HepG2 (cell line): ENCODE data around the gene ACOT13. TPM values are rescaled to one million over a fixed set of nuclear protein-coding genes. Genes with fewer than 3 reads are reported as not detected.
A peak's percentile ranks its signal among the peaks of the same experiment; 100 is the strongest.

ENCODE experiments used
- AGO2 ChIP-seq: fragments of 200-400 bp; formaldehyde crosslinking; optimal IDR thresholded peaks from 2 replicates; pipeline ENCODE3; 2017; ENCODE audit warnings: mild to moderate bottlenecking, low read depth, low read length, moderate library complexity
- CHCHD3 ChIP-seq: sonication (generic); formaldehyde crosslinking; IDR thresholded peaks from 2 replicates; pipeline ENCODE4 v1.8.0; 2022; ENCODE audit warnings: mild to moderate bottlenecking, missing genetic modification reagents, moderate library complexity
- CHD4 ChIP-seq: fragments of 200-600 bp; sonication (generic); IDR thresholded peaks from 2 replicates; pipeline ENCODE4 v1.7.0; 2017; ENCODE audit warnings: mild to moderate bottlenecking, low read length, borderline replicate concordance
- CSRNP1 ChIP-seq: sonication (generic); formaldehyde crosslinking; IDR thresholded peaks from 2 replicates; pipeline ENCODE4 v1.8.1; 2023; ENCODE audit warnings: mild to moderate bottlenecking, missing genetic modification reagents
- EED ChIP-seq: sonication (generic); formaldehyde crosslinking; IDR thresholded peaks from 2 replicates; pipeline ENCODE4 v1.5.0; 2020; ENCODE audit warnings: mild to moderate bottlenecking, missing genetic modification reagents
- FOXP1 ChIP-seq, 2 experiments: fragments of 450-650 bp in 1 of 2; IDR thresholded peaks; 2 replicates each; pipeline ENCODE4 v1.6.1; 2017 to 2018; ENCODE audit warnings: antibody characterized with exemption in 1 of 2
- HDAC6 ChIP-seq: fragments of 200-600 bp; sonication (generic); IDR thresholded peaks from 2 replicates; pipeline ENCODE4 v1.7.0; 2017; ENCODE audit warnings: mild to moderate bottlenecking, antibody characterized with exemption, low read length, low read depth
- KDM5A ChIP-seq: fragments of 200-600 bp; sonication (generic); IDR thresholded peaks from 2 replicates; pipeline ENCODE4 v1.7.0; 2018; ENCODE audit warnings: antibody characterized with exemption, mild to moderate bottlenecking, low read length, borderline replicate concordance
- MBD4 ChIP-seq: IDR thresholded peaks from 2 replicates; pipeline ENCODE4 v1.6.1; 2012; ENCODE audit warnings: low read length, inconsistent platforms, borderline replicate concordance
- MED1 ChIP-seq: sonication (generic); formaldehyde crosslinking; IDR thresholded peaks from 2 replicates; pipeline ENCODE4 v1.4.0; 2020; ENCODE audit warnings: missing genetic modification reagents
- MLLT10 ChIP-seq: sonication (generic); formaldehyde crosslinking; IDR thresholded peaks from 2 replicates; pipeline ENCODE4 v1.4.0; 2020; ENCODE audit warnings: missing genetic modification reagents
- MXD1 ChIP-seq: sonication (generic); formaldehyde crosslinking; IDR thresholded peaks from 2 replicates; pipeline ENCODE4 v1.4.0; 2020; ENCODE audit warnings: mild to moderate bottlenecking, missing genetic modification reagents
- SALL1 ChIP-seq: sonication (generic); formaldehyde crosslinking; IDR thresholded peaks from 2 replicates; pipeline ENCODE4 v1.8.0; 2022; ENCODE audit warnings: mild to moderate bottlenecking, missing genetic modification reagents
- SP1 ChIP-seq, 2 experiments: fragments of 450-650 bp in 1 of 2; sonication (generic) in 1 of 2; formaldehyde crosslinking in 1 of 2; IDR thresholded peaks; 2 replicates each; pipeline versions ENCODE4 v1.4.0 to v1.6.1; 2016 to 2020; ENCODE audit warnings: missing genetic modification reagents in 1 of 2
- TFE3 ChIP-seq: IDR thresholded peaks from 2 replicates; pipeline ENCODE4 v1.6.1; 2016
- ZBTB26 ChIP-seq: IDR thresholded peaks from 2 replicates; pipeline ENCODE4 v1.6.1; 2016; ENCODE audit warnings: missing compliant biosample characterization, missing genetic modification reagents, borderline replicate concordance
- ZNF10 ChIP-seq: sonication (generic); formaldehyde crosslinking; IDR thresholded peaks from 2 replicates; pipeline ENCODE4 v1.4.0; 2020; ENCODE audit warnings: mild to moderate bottlenecking, low read depth, missing genetic modification reagents, borderline replicate concordance
- ZNF180 ChIP-seq: sonication (generic); formaldehyde crosslinking; IDR thresholded peaks from 2 replicates; pipeline ENCODE4 v1.4.0; 2020; ENCODE audit warnings: low read depth, missing genetic modification reagents, borderline replicate concordance
- ZNF20 ChIP-seq: sonication (generic); formaldehyde crosslinking; IDR thresholded peaks from 2 replicates; pipeline ENCODE4 v1.4.0; 2020; ENCODE audit warnings: mild to moderate bottlenecking, moderate library complexity, missing genetic modification reagents
- ZNF256 ChIP-seq: sonication (generic); formaldehyde crosslinking; conservative IDR thresholded peaks from 2 replicates; pipeline ENCODE4 v1.4.0; 2020; ENCODE audit warnings: missing genetic modification reagents
- ZNF496 ChIP-seq: sonication (generic); formaldehyde crosslinking; IDR thresholded peaks from 2 replicates; pipeline ENCODE4 v1.8.1; 2023; ENCODE audit warnings: mild to moderate bottlenecking, moderate library complexity, missing genetic modification reagents; ENCODE audit not compliant: insufficient replicate concordance
- ZNF513 ChIP-seq: sonication (generic); formaldehyde crosslinking; conservative IDR thresholded peaks from 2 replicates; pipeline ENCODE4 v1.5.0; 2020; ENCODE audit warnings: missing genetic modification reagents
- ZNF782 ChIP-seq: sonication (generic); formaldehyde crosslinking; IDR thresholded peaks from 2 replicates; pipeline ENCODE4 v1.4.0; 2020; ENCODE audit warnings: missing genetic modification reagents, mild to moderate bottlenecking, borderline replicate concordance
- polyA plus RNA-seq, 8 experiments: library from polyadenylated mRNA; depleted of rRNA in 3 of 8; stranded (reverse) in 7 of 8; unstranded in 1 of 8; fragments of >200 nt; fragmentation: Illumina TruSeq in 4 of 8; extraction: Trizol in 4 of 8; gene quantifications; 2 replicates each; pipeline versions ENCODE4 v1.2.1 to v1.2.3, GENCODE V29; 2011 to 2016; ENCODE audit warnings: low read depth in 4 of 8, missing spikeins in 1 of 8, mixed read lengths in 1 of 8; ENCODE audit not compliant: insufficient read depth in 1 of 8
- total RNA-seq, 5 experiments: library from RNA; depleted of rRNA; stranded (reverse); fragments of >200 nt; fragmentation: Illumina TruSeq; extraction: Trizol; gene quantifications; 2 replicates each; pipeline ENCODE4 v1.2.3, GENCODE V29; 2016; ENCODE audit warnings: low read depth in 1 of 5

ACOT13 gene
- total and polyA plus RNA-seq, 2 of the 13 experiments (the other 11 are each of a cell fraction or from before 2014, with no cell fraction given), result 31.5 to 45.1 TPM

- no peak for TF ChIP-seq KDM5A
- TF ChIP-seq CHCHD3 (CRISPR knock-in tag), result peak; percentile 93; the same call in 1 of the 2 replicates
- no peak; the same call in 1 of the 2 replicates for TF ChIP-seq ZNF256 (CRISPR knock-in tag)
- 0 out of 2 replicates have a peak, but pooled peaks have one; percentile 74 for TF ChIP-seq ZBTB26 (CRISPR knock-in tag)
- peak; percentile 97 for TF ChIP-seq SALL1 (CRISPR knock-in tag)
- peak; percentile 88; the same call in 1 of the 2 replicates for TF ChIP-seq CSRNP1 (CRISPR knock-in tag)
- no peak for TF ChIP-seq FOXP1 (IDR thresholded peaks at IDR 0.05)
- TF ChIP-seq FOXP1 (CRISPR knock-in tag; IDR thresholded peaks at IDR 0.05), result no peak; the same call in 1 of the 2 replicates
- no peak for TF ChIP-seq MBD4
- no peak for TF ChIP-seq EED
- peak; percentile 95 for TF ChIP-seq MXD1 (CRISPR knock-in tag)
- TF ChIP-seq SP1 (IDR thresholded peaks at IDR 0.05), result no peak
- no peak; the same call in 1 of the 2 replicates for TF ChIP-seq SP1 (CRISPR knock-in tag; IDR thresholded peaks at IDR 0.05)
- TF ChIP-seq AGO2, result peak; percentile 67
- TF ChIP-seq ZNF513 (CRISPR knock-in tag), result no peak
- peak; percentile 45 for TF ChIP-seq MED1 (CRISPR knock-in tag)
- peak; percentile 43; the same call in 1 of the 2 replicates for TF ChIP-seq ZNF782 (CRISPR knock-in tag)
- TF ChIP-seq ZNF10 (CRISPR knock-in tag), result no peak
- no peak for TF ChIP-seq HDAC6
- no peak for TF ChIP-seq MLLT10 (CRISPR knock-in tag)
- no peak for TF ChIP-seq ZNF496 (CRISPR knock-in tag)
- 0 out of 2 replicates have a peak, but pooled peaks have one; percentile 37 for TF ChIP-seq ZNF20
- TF ChIP-seq ZNF180, result no peak
- no peak; the same call in 1 of the 2 replicates for TF ChIP-seq CHD4
- peak; percentile 87 for TF ChIP-seq TFE3 (CRISPR knock-in tag)
Measured at GRCh38 chr6:24721461-24722215, 54.8 kb downstream of the ACOT13 start (continued).
